ENCODE results near the gene UBE2E1. TPM values are rescaled to one million over a fixed set of nuclear protein-coding genes. Genes with fewer than 3 reads are reported as not detected.
A peak's percentile ranks its signal among the peaks of the same experiment; 100 is the strongest.

UBE2E1 gene
- total and polyA plus RNA-seq, 2 donors (not counting 1 experiment from before 2014, with no cell fraction given), result 129 to 174 TPM

- Histone ChIP-seq H3K4me3 (replicated peaks in 1 of 4; ENCODE audit: control extremely low read depth in 1 of 4, insufficient read depth in 1 of 4, low read depth in 3 of 4, low read length in 4 of 4) (no peak overlapping the region), H3K4me2 (ENCODE audit: extremely low read depth, insufficient read depth, low read length) (no peak overlapping the region), H3K9ac (ENCODE audit: insufficient read depth, low read length) (no peak overlapping the region), H3K79me2 (ENCODE audit: control insufficient read depth, insufficient read depth, low read length) (peaks cover 20% of the 10 kb centered on the region), H3K27me3 (ENCODE audit: control insufficient read depth, insufficient read depth, low read length) (no peaks in the 10 kb centered on the region), H3K27ac (ENCODE audit: insufficient read depth, low read length) (no peak overlapping the region), H3K9me3 (ENCODE audit: control insufficient read depth, insufficient read depth, low read depth, low read length) (no peaks in the 10 kb centered on the region), H2AFZ (ENCODE audit: low read length) (no peak overlapping the region), H3K36me3 (ENCODE audit: control insufficient read depth, insufficient read depth, low read length) (no peaks in the 10 kb centered on the region), H4K20me1 (ENCODE audit: control insufficient read depth, extremely low read depth, insufficient read depth, low read length) (no peaks in the 10 kb centered on the region), H3K4me1 (ENCODE audit: control insufficient read depth, extremely low read depth, insufficient read depth, low read length) (peaks cover 16% of the 10 kb centered on the region)
- TF ChIP-seq CTCF (conservative IDR thresholded peaks at IDR 0.05 in 1 of 2, IDR thresholded peaks at IDR 0.05 in 1 of 2; ENCODE audit: low read depth in 1 of 2, low read length in 2 of 2) (no peak), EZH2 (IDR thresholded peaks at IDR 0.05; ENCODE audit: low read length, missing control alignments) (no peak)
- DNase-seq (ENCODE audit: low read depth in 2 of 2), result no peak
These were observed 55.9 kb downstream of the UBE2E1 start for GRCh38 chr3:23861689-23862088.

- Histone ChIP-seq H3K9me3 (ENCODE audit: control insufficient read depth, insufficient read depth, low read depth, low read length) (no peaks in the 10 kb centered on the region), H3K9ac (ENCODE audit: insufficient read depth, low read length) (no peak overlapping the region), H3K4me1 (ENCODE audit: control insufficient read depth, extremely low read depth, insufficient read depth, low read length) (peaks cover 14% of the 10 kb centered on the region), H3K36me3 (ENCODE audit: control insufficient read depth, insufficient read depth, low read length) (no peaks in the 10 kb centered on the region), H3K4me2 (ENCODE audit: extremely low read depth, insufficient read depth, low read length) (no peak overlapping the region), H3K27me3 (ENCODE audit: control insufficient read depth, insufficient read depth, low read length) (no peaks in the 10 kb centered on the region), H4K20me1 (ENCODE audit: control insufficient read depth, extremely low read depth, insufficient read depth, low read length) (peaks cover 2% of the 10 kb centered on the region), H2AFZ (ENCODE audit: low read length) (no peak overlapping the region), H3K4me3 (replicated peaks in 1 of 4; ENCODE audit: control extremely low read depth in 1 of 4, insufficient read depth in 1 of 4, low read depth in 3 of 4, low read length in 4 of 4) (no peak overlapping the region), H3K27ac (ENCODE audit: insufficient read depth, low read length) (no peak overlapping the region), H3K79me2 (ENCODE audit: control insufficient read depth, insufficient read depth, low read length) (peaks cover 15% of the 10 kb centered on the region)
- TF ChIP-seq EZH2 (IDR thresholded peaks at IDR 0.05; ENCODE audit: low read length, missing control alignments) (no peak), CTCF (conservative IDR thresholded peaks at IDR 0.05 in 1 of 2, IDR thresholded peaks at IDR 0.05 in 1 of 2; ENCODE audit: low read depth in 1 of 2, low read length in 2 of 2) (no peak)
- peak in 1 of 2 donors; percentile 40 for DNase-seq (ENCODE audit: low read depth in 2 of 2)
These were observed 57.3 kb downstream of the UBE2E1 start for GRCh38 chr3:23863060-23863459.

GRCh38 chr3:23864931-23865330 lies 59.2 kb downstream of the UBE2E1 start:
- no peak overlapping the region for H3K4me3 ChIP-seq (replicated peaks in 1 of 4; ENCODE audit: control extremely low read depth in 1 of 4, insufficient read depth in 1 of 4, low read depth in 3 of 4, low read length in 4 of 4)
- no peaks in the 10 kb centered on the region for H3K36me3 ChIP-seq (ENCODE audit: control insufficient read depth, insufficient read depth, low read length)
- peaks cover 2% of the 10 kb centered on the region for H4K20me1 ChIP-seq (ENCODE audit: control insufficient read depth, extremely low read depth, insufficient read depth, low read length)
- no peak for DNase-seq (ENCODE audit: low read depth in 2 of 2)
- no peaks in the 10 kb centered on the region for H3K9me3 ChIP-seq (ENCODE audit: control insufficient read depth, insufficient read depth, low read depth, low read length)
- H3K27me3 ChIP-seq (ENCODE audit: control insufficient read depth, insufficient read depth, low read length), result no peaks in the 10 kb centered on the region
- H3K4me1 ChIP-seq (ENCODE audit: control insufficient read depth, extremely low read depth, insufficient read depth, low read length), result peaks cover 14% of the 10 kb centered on the region
- H3K79me2 ChIP-seq (ENCODE audit: control insufficient read depth, insufficient read depth, low read length), result peaks cover 14% of the 10 kb centered on the region
- TF ChIP-seq EZH2 (IDR thresholded peaks at IDR 0.05; ENCODE audit: low read length, missing control alignments) (no peak), CTCF (conservative IDR thresholded peaks at IDR 0.05 in 1 of 2, IDR thresholded peaks at IDR 0.05 in 1 of 2; ENCODE audit: low read depth in 1 of 2, low read length in 2 of 2) (no peak)
- no peak overlapping the region for H3K27ac ChIP-seq (ENCODE audit: insufficient read depth, low read length)
- H3K9ac ChIP-seq (ENCODE audit: insufficient read depth, low read length), result no peak overlapping the region
- H2AFZ ChIP-seq (ENCODE audit: low read length), result no peak overlapping the region
- no peak overlapping the region for H3K4me2 ChIP-seq (ENCODE audit: extremely low read depth, insufficient read depth, low read length)

Data from fibroblast of lung (primary cell).